GM18868 (cell line): ENCODE results near the gene C1orf35.

Experiments used
- ATAC-seq: cut with Tn5 transposase; IDR thresholded peaks from one replicate; pipeline ENCODE4 v1.9.1; 2021; ENCODE audit warnings: mild to moderate bottlenecking, moderate library complexity; ENCODE audit not compliant: unreplicated experiment

C1orf35 gene

DNA sequence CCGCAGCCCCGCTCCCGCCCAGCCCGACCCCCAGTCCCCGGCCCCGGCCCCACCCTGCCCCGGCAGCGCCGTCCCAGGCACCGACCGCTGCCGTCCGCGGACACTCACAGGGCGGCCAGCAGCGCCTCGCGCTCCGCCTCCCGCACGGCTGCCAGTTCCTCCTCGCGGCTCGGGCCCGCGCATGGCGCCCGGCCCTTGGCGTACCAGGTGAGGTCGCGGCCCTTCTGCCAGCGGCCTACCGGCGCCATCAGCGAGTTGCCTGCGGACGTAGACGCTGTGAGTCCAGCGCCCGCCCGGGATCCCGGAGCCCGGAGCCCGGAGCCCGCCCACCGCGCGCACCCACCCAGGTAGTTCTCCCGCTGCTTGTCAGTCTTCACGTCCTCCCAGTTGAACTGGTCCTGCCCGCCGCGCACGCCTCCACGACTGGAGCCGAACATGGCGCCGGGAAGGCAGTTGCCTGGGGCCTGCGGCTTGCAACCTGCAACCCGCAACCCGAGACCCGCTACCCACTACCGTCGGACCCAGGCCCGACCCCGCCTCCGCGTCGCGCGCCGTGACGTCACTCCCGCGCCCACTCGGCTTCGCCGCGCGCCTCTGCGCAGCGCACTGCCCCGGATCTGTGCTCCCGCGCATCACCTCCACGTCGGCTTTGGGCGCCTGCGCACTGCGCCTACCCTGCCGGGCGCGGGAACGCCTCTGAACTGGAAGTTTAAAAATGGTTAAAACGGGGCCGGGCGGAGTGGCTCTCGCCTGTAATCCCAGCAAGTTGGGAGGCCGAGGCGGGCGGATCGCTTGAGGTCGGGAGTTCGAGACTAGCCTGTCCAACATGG, at the start of gene C1orf35:
Gene C1orf35, minus strand, starts transcription at position 535 of the 830 bp plus-strand sequence. Its CDS starts 98 bp downstream, at position 437.
- peak; percentile 76 for ATAC-seq

DNA sequence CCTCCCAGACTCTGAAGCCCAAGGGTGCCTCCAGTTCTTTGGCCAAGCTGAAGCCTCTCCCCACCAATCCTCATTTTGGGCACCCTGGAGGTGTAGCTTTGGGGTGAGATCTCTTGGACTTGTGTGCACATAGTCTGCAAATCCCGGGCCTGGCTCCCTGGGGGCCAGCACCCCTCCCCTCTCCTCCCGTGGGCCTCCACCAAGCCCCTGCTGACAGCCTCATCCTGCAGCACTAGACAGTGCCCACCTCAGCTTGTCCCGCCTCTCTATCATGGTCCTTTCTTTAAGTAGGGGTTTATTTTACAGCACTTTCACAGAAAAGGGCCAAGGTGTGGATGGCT, 49.8 kb upstream of the C1orf35 start:
- no peak for ATAC-seq

DNA sequence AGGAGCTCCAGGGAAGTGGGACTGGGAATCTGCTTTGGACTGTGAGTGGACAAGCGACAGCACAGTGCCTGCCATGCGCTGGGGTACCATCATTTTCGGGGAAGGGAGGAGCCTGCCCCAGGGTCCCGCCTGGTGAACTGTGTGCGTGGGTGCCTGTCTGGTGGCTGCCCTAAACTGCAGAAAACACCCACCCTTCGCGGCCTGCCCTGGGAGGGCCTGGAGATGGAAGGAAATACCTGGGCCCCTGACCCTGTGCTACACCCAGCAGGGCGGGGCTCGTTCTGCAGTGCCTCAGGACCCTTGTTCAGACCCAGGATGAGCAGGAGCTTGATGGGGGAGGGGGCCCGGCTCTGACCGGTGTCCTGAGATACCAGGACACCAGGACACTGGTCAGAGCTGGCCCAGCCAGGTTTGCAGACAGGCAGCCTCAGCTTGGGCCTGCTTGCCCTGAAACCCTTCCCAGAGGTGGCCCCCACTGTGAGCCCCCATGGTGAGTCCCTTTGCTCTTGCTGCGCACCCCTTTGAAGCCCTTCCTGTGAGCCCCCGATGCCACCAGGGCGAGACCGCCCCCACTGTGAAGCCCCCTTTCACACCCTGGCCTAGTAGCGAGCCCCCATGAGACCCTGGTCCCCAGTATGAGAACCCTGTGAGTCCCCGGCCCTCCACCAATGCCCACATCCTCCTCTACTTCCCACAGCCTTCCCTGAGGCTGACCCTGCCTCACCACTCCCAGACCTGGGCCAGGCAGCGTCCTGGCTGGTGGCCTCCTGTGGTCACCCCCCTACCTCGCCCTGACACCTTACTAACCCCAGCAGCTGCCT, 49.2 kb upstream of the C1orf35 start:
- ATAC-seq, result no peak

DNA sequence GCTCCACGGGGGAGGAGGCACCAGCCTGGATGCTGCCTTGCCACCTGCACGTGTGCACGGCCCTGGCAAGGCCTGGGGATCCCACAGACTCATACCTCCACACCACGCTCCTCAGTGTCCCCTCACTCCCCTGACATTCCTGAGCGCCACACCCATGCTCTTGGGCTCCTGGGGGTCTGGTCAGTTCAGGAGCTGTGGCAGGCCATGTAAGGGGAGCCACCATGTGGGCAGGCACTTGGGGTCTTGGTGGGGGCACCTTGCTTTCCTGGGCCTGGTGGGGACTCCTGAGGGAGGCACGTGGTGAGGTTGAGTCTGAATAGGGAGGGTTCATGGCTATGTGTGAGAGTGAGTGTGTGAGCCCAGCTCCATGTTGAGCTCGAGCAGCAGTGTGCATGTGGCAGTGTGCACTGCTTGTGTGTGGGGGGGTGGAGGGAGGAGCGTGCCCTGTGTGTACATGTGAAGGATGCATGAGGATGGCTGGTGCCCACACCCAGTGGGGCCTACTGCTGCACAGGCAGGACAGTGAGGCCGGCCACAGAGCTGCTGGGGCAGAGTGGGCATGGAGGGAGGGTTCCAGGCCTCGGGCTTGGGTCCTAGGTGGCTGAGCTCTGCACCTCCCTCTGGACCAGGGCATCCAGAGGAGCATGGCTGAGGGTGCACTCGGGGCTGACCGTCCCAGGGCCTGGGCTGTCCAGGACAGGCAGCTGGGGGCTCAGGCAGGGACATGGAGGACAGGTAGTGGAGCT, 48.2 kb upstream of the C1orf35 start:
- no peak for ATAC-seq

DNA sequence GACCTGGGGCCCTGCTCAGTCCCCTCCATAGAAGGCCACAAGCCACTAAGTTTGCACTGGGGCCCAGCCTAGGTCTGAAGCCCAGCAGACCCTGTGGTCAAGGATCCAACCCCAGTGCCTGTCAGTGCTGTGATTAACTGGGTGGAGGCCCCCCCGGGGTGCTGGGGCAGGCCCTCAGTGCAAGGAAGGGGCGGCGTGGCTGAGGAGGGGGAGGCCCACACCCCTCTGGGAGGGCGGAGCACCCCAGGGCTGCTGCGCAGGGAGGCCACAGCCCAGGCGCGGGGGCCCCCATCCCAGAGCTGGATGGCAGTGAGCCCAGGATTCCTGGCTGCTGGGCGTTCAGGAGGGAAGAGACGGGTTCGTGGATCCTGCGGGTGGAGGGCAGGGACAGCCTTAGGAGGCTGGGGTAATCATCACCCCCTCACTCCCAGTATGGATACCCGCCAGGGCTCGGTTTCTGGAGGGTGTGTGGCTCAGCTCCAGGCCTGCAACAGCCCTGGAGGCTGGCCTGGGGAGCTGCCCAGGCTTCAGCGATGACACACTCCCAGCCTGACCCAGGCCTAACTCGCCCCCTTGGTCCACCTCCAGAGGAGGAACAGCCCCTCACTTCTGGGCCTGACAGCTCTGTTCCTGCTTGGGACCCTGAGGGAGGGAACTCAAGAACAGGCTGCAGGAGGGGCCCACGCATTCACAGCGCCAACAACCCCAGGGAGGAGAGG, 47.5 kb upstream of the C1orf35 start:
- ATAC-seq, result no peak

DNA sequence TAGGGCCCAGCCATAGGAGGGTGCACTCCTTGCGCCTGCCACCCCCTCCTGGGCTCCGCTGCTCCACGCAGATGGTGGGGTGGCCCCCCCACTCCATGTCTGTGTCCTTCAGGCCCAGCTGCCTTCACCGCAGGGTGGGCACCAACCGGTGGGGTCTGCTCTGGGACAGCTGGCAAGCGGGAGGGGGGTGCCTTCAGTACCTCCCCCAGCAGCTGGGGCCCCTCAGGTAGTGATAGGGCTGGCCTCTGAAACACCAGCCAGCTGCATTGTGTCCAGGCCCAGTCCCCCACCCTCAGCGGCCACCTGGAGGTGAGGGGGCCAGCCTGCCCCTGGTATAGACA, 47.0 kb upstream of the C1orf35 start:
- ATAC-seq, result no peak

DNA sequence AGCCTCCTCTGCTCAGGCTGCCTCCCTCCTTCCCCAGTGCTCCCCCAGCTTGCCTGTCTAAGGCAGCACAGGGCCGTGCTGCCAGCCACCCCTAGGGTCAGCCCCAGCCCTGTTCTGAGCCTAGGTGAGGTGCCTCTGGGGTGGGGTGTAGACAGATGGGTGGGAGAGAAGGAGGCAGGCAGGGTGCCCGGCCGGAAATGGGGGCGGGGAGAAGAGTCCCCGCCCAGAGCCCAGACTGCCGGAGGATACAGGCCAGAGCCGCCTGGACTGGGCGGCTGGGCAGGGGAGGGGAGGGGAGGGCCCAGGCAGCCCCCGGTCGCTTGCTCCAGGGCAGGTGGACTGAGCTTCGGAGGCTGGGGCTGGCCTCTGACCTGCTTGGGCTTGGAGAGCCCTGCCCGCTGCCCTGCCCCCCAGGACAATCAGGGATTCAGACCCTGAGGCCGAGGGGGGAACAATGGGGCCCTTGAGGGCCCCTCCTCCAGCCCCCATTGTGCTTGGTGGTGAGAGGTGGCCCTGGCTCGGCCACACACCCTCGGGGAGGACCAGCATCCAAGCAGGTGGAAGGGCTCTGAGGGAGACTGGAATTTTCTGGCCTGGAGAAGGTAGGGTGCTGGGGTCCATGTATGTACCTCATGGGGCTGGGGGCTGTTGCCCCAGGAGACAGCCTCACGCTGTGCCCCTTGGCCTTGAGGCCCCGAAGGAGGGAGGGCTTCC, 46.4 kb upstream of the C1orf35 start, which contains the start of gene GJC2:
Gene GJC2, plus strand, starts transcription at position 525 of the 714 bp plus-strand sequence. CDS start 7,829 bp downstream, outside the sequence.
- no peak for ATAC-seq

DNA sequence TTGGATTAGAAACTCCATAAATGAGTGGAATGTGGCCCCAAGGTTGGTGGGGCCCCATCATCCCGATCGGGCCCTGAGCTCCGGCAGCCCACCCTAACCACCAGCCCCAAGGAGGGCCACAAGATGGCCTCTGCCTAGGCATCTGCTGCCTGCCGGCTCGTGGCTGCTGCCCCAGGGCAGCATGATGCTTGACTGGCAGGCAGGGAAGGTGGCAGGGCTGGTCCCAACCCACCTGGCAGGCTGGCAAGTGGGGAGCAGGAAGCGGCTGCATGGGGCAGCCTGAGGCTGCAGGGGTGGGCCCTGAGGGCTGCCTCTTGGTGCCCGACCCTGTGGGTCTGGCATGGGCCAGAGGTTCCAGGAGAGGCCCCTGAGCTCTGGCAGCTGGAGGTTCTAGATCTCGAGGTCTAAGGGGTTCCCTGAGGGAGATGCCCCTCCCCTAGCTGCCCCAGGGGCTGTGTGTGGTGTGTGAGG, 45.8 kb upstream of the C1orf35 start:
- no peak for ATAC-seq

DNA sequence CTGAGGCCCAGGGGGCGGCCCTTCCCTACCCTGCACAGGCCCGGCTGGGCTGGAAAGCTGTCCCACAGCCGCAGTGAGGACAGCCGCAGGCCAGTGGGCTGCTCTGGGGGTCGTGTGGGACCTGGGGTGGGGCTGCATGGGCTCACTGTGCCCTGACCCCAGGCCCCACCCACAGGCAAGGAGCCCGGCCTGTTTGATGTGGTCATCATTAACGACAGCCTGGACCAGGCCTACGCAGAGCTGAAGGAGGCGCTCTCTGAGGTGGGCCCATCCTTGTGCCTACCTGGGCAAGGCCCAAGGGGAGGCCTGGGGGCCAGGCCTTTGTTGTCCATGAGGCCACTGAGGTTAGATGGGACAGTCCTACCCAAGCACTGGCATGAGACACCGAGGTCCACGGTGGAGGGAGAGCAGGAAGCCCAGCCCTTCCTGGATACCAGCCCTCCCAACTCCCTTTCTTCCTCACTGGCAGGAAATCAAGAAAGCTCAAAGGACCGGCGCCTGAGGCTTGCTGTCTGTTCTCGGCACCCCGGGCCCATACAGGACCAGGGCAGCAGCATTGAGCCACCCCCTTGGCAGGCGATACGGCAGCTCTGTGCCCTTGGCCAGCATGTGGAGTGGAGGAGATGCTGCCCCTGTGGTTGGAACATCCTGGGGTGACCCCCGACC, 45.2 kb upstream of the C1orf35 start:
- ATAC-seq, result no peak

DNA sequence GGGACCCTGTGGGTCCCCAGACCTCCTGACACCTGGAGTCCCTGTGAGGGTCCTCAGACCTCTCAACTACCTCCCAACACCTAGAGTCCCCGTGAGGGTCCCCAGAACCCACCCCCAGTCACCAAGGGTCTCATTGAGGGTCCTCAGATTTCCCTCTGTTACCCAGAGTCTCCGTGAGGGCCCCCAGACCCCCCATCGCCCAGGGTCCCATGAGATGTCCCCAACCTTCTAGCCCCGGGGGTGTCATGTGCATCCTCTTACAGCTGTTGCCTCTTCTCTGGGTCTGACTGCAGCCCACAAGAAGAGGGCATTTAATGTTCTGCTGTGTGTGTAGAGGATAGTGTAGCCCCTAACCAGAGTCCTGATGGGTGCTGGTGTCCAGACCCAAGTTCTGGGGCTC, 44.6 kb upstream of the C1orf35 start:
- no peak for ATAC-seq

DNA sequence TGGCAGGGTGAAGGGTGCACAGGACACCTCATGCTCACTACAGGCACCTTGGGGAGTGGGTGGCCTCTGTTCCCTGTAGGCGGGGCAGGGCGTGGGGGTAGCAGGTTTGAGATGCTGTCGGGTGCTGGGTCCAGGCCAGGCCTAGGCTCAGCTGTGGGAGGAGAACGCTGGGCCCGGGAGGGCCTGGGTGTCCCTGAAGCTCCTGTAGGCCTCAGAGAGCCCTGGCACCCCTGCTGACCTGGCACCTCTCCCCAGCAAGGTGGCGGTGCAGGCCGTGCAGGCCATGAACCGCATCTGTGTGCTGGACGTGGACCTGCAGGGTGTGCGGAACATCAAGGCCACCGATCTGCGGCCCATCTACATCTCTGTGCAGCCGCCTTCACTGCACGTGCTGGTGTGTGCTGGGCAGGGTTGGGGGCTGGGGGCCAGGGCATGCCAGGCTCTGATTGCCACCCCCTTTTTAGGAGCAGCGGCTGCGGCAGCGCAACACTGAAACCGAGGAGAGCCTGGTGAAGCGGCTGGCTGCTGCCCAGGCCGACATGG, 44.1 kb upstream of the C1orf35 start:
- no peak for ATAC-seq

DNA sequence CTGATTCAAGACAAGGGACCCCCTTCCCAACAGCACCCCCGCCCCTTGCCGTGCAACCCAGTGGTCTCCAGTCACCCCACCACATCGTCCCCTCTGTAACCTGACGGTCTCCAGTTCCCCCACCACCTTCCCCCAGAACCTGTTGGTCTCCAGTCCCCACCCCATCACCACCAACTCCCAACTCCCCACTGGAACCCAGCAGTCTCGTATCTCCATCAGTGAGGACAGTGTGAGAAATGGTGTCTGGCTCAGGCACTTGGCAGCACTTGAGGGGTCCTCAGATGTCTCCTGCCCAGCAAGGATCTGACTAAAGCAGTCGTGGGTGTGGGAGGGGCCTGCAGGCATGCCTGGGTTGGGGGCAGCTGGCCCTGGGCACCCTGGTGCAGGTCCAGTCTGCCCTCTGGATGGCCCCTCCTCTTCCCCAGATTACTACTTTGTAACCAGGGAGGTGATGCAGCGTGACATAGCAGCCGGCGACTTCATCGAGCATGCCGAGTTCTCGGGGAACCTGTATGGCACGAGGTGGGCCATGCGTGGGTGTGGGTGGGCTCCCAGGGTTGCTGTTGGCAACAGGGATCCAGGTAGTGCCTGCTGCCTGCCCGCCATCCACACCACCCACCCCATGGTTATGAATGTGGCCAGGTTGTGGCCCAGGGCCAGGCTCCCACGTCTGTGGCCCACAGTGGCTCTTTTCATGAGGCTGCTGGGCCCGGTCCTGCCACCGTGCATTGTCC, 43.5 kb upstream of the C1orf35 start:
- ATAC-seq, result no peak

DNA sequence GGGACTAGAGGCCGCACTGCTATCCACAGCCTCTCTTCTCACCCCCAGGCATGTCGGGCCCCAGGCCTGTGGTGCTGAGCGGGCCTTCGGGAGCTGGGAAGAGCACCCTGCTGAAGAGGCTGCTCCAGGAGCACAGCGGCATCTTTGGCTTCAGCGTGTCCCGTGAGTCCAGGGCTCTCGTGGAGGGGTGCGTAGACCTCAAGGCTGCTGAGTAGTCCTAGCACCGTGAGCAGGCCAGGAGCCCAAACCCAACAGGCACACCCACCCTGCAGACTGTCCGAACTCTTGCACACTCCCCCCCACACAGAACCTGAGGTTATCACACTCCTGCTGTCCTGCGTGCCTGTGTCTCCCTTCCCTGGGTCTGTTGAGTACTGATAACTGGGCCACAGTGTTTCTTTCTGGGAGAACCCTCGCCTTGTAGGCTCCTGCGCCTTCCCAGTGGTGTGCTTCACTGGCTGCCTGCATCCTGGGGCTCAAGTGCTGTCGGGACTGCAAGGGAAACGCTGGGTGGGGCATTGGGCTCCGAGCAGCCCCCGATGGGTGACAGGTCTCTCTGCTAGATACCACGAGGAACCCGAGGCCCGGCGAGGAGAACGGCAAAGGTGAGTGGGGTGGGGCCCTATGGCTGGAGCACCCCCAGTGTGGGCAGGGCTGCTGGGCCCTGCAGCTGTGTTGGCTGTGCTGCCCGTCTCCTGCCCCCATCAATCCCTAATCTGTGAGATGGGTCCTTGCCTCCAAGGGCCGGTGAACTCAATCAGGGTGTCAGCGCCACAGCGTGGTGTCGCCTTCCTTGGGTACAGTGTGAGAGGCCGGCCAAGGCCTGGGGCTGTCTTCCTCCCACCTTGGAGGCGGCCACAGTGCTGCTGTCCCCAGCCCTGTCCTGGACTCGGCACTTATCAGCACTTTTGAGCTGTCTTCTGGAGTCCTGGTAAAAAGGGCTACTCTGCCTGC, 42.6 kb upstream of the C1orf35 start:
- no peak for ATAC-seq

DNA sequence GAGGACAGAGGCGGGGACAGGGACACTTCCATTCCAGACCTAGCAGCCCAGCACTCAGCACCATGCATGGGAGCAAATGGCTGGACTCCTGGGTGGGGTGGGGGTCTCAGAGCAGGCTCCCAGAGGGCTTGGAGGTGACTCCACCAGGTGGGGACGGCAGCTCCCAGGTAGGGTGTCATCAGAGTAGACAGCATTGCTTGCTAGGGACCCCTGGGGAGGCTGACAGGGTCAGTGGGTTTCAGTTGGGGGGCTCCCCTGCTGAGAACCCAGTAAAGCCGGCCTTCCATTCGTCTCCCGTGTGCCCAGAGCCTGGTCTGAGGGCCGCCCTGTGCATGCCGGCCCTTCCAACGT, 41.8 kb upstream of the C1orf35 start:
- no peak for ATAC-seq

DNA sequence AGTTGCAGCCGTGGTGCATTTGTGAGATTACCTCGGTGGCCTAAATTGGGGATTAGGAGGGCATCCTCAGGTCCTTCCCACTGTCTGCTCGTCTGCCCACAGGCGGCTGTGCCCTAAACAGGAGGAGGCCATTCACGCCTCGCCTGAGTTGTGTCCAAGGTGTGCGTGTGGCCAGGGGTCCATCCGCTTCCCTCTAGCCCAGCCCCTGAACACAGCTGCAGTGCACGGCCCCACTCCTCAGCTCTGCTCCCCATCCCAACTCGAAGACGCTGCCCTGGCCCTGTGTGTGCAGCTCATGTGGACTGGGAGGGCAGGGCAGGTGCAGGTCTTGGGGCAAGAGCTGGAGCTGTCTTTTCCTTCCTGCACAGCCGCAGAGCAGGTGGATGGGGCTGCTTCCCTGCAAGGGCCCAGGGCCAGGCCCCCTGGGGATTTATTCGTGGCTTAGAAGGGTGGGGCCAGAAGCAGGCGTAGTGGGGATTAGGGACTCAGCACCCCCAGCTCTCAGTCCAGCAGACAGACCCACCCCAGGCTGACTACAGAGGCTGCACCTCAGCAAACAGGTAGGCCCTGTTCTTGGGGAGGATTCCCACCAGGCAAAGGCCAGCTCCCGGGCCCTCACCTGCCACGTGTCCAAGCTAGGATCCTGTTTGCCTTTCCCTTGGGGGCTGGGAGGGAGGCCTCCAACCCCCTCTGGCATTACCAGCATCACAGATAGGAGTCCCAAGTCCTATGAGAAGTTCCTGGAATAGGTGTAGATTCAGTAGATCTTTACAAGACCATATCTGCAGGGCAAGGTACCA, 41.3 kb upstream of the C1orf35 start:
- ATAC-seq, result no peak

DNA sequence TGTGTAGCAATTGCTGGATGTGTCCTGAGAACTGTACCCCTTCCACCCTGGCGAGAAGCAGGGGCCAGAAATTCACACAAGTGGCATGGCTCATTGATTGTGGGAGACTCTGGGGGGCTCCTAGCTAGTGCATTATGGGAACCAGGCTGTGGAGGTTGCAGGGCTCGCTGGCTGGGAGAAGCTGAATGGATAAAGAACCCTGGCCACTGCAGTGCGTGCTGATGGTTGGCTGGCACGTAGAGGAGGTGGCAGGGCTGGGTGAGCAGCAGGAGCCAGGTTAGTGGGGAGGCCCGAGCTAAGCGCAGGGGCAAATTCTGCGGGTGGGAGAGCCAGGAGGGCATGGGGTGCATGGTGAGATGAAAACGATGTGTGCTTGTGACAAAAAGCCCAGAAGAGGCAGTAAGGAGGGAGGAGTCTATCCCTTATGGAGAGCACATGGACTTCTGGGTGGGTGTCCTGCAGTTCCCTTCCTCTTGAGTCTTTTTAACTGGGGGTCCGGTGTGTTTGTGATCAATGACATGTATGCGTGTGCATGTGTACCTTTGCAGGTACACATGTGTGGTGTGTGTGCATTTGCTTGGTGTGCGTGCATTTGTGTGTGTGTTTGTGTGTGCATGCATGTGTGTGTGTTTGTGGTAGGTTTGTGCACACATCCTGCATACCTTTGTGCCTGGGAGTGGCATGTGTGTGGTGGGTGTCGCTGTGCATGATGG, 40.5 kb upstream of the C1orf35 start:
- no peak for ATAC-seq
